MM.1S (cell line): ENCODE results near the gene LRRK1.

Experiments used
- DNase-seq: peaks from one replicate; pipeline ENCODE4 v3.0.0-alpha.2; 2015
- H2AFZ ChIP-seq: fragments of 300-600 bp; sonication (generic); 2 replicates; pipeline ENCODE4 v1.6.0; 2016; ENCODE audit warnings: antibody characterized with exemption, low read length
- H3F3A ChIP-seq: fragments of 300-600 bp; sonication (generic); 2 replicates; pipeline ENCODE4 v1.6.1; 2016; ENCODE audit warnings: mild to moderate bottlenecking, antibody characterized with exemption, low read length, moderate library complexity, mixed read lengths; ENCODE audit not compliant: insufficient read depth
- H3K27ac ChIP-seq: fragments of 300-600 bp; sonication (generic); 2 replicates; pipeline ENCODE4 v1.5.1; 2016; ENCODE audit warnings: mild to moderate bottlenecking, low read length
- H3K27me3 ChIP-seq: fragments of 300-600 bp; sonication (generic); replicated peaks from 2 replicates; pipeline ENCODE4 v1.6.0; 2016; ENCODE audit warnings: low read length; ENCODE audit not compliant: insufficient read depth
- H3K36me3 ChIP-seq: fragments of 300-600 bp; sonication (generic); replicated peaks from 2 replicates; pipeline ENCODE4 v1.6.1; 2016; ENCODE audit warnings: mild to moderate bottlenecking, low read length, mixed read lengths; ENCODE audit not compliant: insufficient read depth
- H3K4me1 ChIP-seq: fragments of 300-600 bp; sonication (generic); 2 replicates; pipeline ENCODE4 v1.6.1; 2016; ENCODE audit warnings: low read length, mixed read lengths
- H3K4me2 ChIP-seq: fragments of 300-600 bp; sonication (generic); 2 replicates; pipeline ENCODE4 v1.6.0; 2016; ENCODE audit warnings: low read depth, low read length
- H3K4me3 ChIP-seq: fragments of 300-600 bp; sonication (generic); 2 replicates; pipeline ENCODE4 v1.5.1; 2016; ENCODE audit warnings: low read length, mixed read lengths
- H3K79me2 ChIP-seq: fragments of 300-600 bp; sonication (generic); 2 replicates; pipeline ENCODE4 v1.6.1; 2016; ENCODE audit warnings: mixed run types, low read length, mixed read lengths
- H3K9ac ChIP-seq: fragments of 300-600 bp; sonication (generic); 2 replicates; pipeline ENCODE4 v1.6.1; 2016; ENCODE audit warnings: low read length, mixed read lengths
- H3K9me2 ChIP-seq: fragments of 300-600 bp; sonication (generic); replicated peaks from 2 replicates; pipeline ENCODE4 v1.6.1; 2016; ENCODE audit warnings: mild to moderate bottlenecking, low read length, mixed read lengths; ENCODE audit not compliant: insufficient read depth
- H3K9me3 ChIP-seq: fragments of 300-600 bp; sonication (generic); replicated peaks from 2 replicates; pipeline ENCODE4 v1.6.1; 2016; ENCODE audit warnings: mild to moderate bottlenecking, low read length, mixed read lengths; ENCODE audit not compliant: insufficient read depth
- H4K20me1 ChIP-seq: fragments of 300-600 bp; sonication (generic); 2 replicates; pipeline ENCODE4 v1.6.1; 2016; ENCODE audit warnings: mild to moderate bottlenecking, low read length, moderate library complexity, mixed read lengths; ENCODE audit not compliant: insufficient read depth
- EZH2 ChIP-seq: fragments of 300-600 bp; sonication (generic); optimal IDR thresholded peaks from 2 replicates; pipeline ENCODE3; 2017; ENCODE audit warnings: low read depth, mild to moderate bottlenecking, antibody characterized with exemption, low read length, mixed read lengths
- EZH2phosphoT487 ChIP-seq: fragments of 300-600 bp; sonication (generic); IDR thresholded peaks from 2 replicates; pipeline ENCODE4 v1.6.1; 2018; ENCODE audit warnings: antibody characterized with exemption, low read length
- TF ChIP-seq, protein P1 (sequence below): fragments of 300-600 bp; sonication (generic); IDR thresholded peaks from 2 replicates; pipeline ENCODE4 v1.5.1; 2016; ENCODE audit warnings: antibody characterized with exemption, low read length, mixed read lengths

The LRRK1 gene

DNA sequence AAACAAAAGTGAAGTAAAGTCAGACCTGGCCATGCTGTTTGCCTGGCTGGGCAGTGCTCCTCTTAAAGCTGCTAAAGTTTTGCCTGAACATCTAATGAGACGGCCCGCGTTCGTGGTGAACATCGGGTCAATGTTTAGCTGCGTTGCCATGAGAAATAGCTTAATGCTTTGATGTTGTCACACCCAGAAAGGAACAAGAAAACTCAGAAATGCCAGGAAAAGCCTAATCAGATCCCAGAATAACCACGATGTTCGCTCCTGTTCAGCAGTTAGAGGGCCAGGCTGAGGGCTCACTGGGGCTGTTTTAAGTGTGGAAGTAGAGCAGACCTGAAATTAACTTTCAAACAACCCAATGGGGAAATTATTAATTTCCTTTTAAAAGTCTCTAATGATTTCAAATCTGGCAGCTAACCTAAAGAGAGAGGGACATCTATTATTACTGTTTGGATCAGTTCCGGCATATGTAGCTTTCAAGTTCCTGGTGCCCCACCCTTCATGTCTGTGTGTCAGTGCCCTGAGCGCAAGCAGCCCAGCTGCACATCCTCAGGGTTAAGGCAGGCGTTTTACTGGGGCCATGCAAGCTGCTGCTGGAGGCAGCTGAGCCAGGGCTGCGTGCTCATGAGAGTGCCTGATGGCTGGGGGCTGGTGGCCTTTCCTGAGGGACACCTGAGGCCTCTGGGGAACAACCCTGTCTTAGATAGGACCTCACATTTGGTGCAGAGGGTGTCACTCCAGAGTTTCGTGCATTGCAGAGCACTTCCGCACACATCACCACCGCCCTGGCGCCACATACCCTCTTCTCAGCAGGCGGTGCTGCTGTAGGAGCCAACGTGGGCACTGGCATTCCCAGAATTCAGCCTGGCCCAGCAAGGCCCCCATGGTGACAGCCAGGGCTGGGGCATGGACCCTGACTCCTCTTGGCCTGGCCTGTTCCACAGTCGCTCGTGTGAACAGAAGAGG is 76.6 kb downstream of the LRRK1 start:
- no peak overlapping the region for H3K4me2 ChIP-seq
- no peaks in the 10 kb centered on the region for H4K20me1 ChIP-seq
- no peak overlapping the region for H2AFZ ChIP-seq
- no peak for DNase-seq
- H3K9me3 ChIP-seq: no peaks in the 10 kb centered on the region
- H3K79me2 ChIP-seq: no peaks in the 10 kb centered on the region
- H3K27ac ChIP-seq: no peak overlapping the region
- H3K36me3 ChIP-seq: no peaks in the 10 kb centered on the region
- H3K4me1 ChIP-seq: no peaks in the 10 kb centered on the region
- H3F3A ChIP-seq: no peaks in the 10 kb centered on the region; the same call in 1 of the 2 replicates
- H3K9me2 ChIP-seq: no peaks in the 10 kb centered on the region
- H3K4me3 ChIP-seq: no peak overlapping the region
- H3K9ac ChIP-seq: no peak overlapping the region
- TF ChIP-seq EZH2phosphoT487 (no peak), EZH2 (no peak)
- TF ChIP-seq, protein P1, sequence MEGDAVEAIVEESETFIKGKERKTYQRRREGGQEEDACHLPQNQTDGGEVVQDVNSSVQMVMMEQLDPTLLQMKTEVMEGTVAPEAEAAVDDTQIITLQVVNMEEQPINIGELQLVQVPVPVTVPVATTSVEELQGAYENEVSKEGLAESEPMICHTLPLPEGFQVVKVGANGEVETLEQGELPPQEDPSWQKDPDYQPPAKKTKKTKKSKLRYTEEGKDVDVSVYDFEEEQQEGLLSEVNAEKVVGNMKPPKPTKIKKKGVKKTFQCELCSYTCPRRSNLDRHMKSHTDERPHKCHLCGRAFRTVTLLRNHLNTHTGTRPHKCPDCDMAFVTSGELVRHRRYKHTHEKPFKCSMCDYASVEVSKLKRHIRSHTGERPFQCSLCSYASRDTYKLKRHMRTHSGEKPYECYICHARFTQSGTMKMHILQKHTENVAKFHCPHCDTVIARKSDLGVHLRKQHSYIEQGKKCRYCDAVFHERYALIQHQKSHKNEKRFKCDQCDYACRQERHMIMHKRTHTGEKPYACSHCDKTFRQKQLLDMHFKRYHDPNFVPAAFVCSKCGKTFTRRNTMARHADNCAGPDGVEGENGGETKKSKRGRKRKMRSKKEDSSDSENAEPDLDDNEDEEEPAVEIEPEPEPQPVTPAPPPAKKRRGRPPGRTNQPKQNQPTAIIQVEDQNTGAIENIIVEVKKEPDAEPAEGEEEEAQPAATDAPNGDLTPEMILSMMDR: no peak
- no peaks in the 10 kb centered on the region for H3K27me3 ChIP-seq

DNA sequence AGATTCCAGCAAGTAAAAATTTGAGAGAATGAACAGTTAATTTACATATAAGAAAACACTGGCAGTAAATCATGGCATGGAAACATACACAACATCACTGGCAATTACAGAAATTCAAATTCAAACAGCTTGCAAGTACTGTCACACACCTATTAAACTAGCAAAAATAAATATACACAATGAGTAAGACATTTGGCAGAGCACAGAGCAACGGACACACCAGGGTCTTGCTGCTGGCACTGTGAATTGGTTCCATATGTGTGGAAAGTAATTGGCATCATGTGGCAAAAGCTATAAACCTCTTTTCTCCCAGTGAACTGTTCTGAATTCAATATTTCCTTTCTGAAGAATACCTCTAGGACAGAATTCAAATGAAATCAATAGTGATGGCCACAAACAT is 78.3 kb downstream of the LRRK1 start:
- H3K4me2 ChIP-seq: no peak overlapping the region
- H3K27ac ChIP-seq: no peak overlapping the region
- H3K4me1 ChIP-seq: no peaks in the 10 kb centered on the region
- H3K27me3 ChIP-seq: no peaks in the 10 kb centered on the region
- no peaks in the 10 kb centered on the region for H3K36me3 ChIP-seq
- H3K9me2 ChIP-seq: no peaks in the 10 kb centered on the region
- no peaks in the 10 kb centered on the region for H3K79me2 ChIP-seq
- H3F3A ChIP-seq: no peaks in the 10 kb centered on the region; the same call in 1 of the 2 replicates
- no peak overlapping the region for H3K4me3 ChIP-seq
- H4K20me1 ChIP-seq: no peaks in the 10 kb centered on the region
- no peaks in the 10 kb centered on the region for H3K9me3 ChIP-seq
- no peak overlapping the region for H2AFZ ChIP-seq
- H3K9ac ChIP-seq: no peak overlapping the region
- DNase-seq: no peak
- TF ChIP-seq EZH2phosphoT487: no peak

DNA sequence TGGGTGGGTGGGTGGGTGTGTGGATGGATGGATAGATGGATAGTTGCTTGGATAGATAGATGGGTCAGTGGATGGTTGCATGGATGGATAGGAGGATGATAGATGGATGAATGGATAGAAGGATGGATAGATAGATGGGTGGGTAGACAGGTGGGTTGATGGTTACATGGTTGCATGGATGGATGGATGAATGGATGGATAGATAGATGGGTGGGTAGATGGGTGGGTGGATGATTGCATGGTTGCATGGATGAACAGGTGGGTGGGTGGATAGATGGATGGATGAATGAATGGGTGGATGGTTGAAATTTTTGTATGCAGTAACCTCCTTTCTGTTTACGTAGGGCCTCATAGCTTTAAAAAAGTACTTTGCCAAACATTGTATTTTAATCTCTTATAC is 79.5 kb downstream of the LRRK1 start:
- no peaks in the 10 kb centered on the region for H3K36me3 ChIP-seq
- no peak overlapping the region for H3K4me2 ChIP-seq
- no peaks in the 10 kb centered on the region for H3K27me3 ChIP-seq
- H3K9me2 ChIP-seq: no peaks in the 10 kb centered on the region
- no peaks in the 10 kb centered on the region for H3K9me3 ChIP-seq
- no peaks in the 10 kb centered on the region for H3K79me2 ChIP-seq
- no peaks in the 10 kb centered on the region for H3K4me1 ChIP-seq
- TF ChIP-seq EZH2 (no peak), EZH2phosphoT487 (no peak)
- TF ChIP-seq, protein P1: no peak
- no peak overlapping the region for H3K4me3 ChIP-seq
- H3K27ac ChIP-seq: no peak overlapping the region
- no peaks in the 10 kb centered on the region for H4K20me1 ChIP-seq
- no peak overlapping the region for H2AFZ ChIP-seq
- no peaks in the 10 kb centered on the region; the same call in 1 of the 2 replicates for H3F3A ChIP-seq
- no peak overlapping the region for H3K9ac ChIP-seq
- no peak for DNase-seq

GRCh38 chr15:100999369-100999768 is 80.2 kb downstream of the LRRK1 start:
- Histone ChIP-seq H3K27ac (no peak overlapping the region), H3K9me3 (no peaks in the 10 kb centered on the region), H3K9ac (no peak overlapping the region), H4K20me1 (no peaks in the 10 kb centered on the region), H3F3A (no peaks in the 10 kb centered on the region; the same call in 1 of the 2 replicates), H3K79me2 (no peaks in the 10 kb centered on the region), H3K36me3 (no peaks in the 10 kb centered on the region), H3K4me2 (no peak overlapping the region), H3K9me2 (no peaks in the 10 kb centered on the region), H3K4me1 (no peaks in the 10 kb centered on the region), H2AFZ (no peak overlapping the region), H3K4me3 (no peak overlapping the region), H3K27me3 (no peaks in the 10 kb centered on the region)
- TF ChIP-seq EZH2 (no peak), EZH2phosphoT487 (no peak)
- TF ChIP-seq, protein P1: no peak
- no peak for DNase-seq
